Measurements from ENCODE around the gene ZNF69. TPM values are rescaled to one million over a fixed set of nuclear protein-coding genes. Genes with fewer than 3 reads are reported as not detected.
"Not testable (repeated sequence)": the region's sequence is repeated elsewhere in the genome, so short reads cannot be mapped to it uniquely, and the experiment has no call there.

ZNF69 gene
- total RNA-seq, 1 experiment from 2014 or later = not detected

DNA sequence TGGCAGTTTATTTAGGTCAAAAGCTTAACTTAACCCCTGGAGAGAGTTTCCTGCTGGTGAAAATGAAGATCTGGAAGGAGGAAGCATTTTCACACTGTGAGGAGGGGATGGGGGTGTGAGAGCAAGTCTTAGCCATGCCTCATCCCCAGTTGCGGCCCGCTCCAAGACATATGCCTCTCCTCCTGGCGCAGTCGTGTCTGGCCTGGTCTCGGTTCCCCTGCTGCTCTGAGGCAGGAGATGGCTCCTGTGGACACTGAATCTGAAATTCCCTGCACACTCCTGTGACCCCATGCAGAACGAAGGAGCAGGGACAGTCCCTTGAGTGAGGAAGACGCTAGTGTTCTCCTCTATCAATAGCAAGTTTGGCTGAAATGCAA lies 360 bp upstream of the ZNF69 start:
- no peak overlapping the region for H3K27ac ChIP-seq (ENCODE audit: low read depth, low read length)
- peaks cover 8 to 10% of the 10 kb centered on the region in 2 experiments; a peak in 2 of 4 replicates for H3K9me3 ChIP-seq (ENCODE audit: control insufficient read depth in 1 of 2, insufficient read depth in 1 of 2, low read depth in 1 of 2, low read length in 2 of 2)
- H3K4me3 ChIP-seq (replicated peaks in 1 of 2; ENCODE audit: low read depth in 1 of 2, low read length in 2 of 2) = no peak overlapping the region
- ChIA-PET RAD21 (ENCODE audit: low non-redundant PET in 1 of 2, low total read pairs in 2 of 2, uncharacterized antibody in 2 of 2, unreplicated experiment in 2 of 2) (no interaction called here), POLR2A (no interaction called here), CTCF (no interaction called here)
- no peak overlapping the region for H3K9ac ChIP-seq (ENCODE audit: low read length)
- H3K27me3 ChIP-seq (ENCODE audit: insufficient read depth, low read length) = no peaks in the 10 kb centered on the region
- H3K4me1 ChIP-seq (ENCODE audit: control insufficient read depth in 1 of 2, insufficient read depth in 2 of 2, low read length in 2 of 2) = no peaks in the 10 kb centered on the region
- no peaks in the 10 kb centered on the region for H4K20me1 ChIP-seq (ENCODE audit: insufficient read depth)
- intact Hi-C loops (cut with micrococcal nuclease) = no loop called here
- BruUV-seq (replicated peaks) = no TSS peak
- no peaks in the 10 kb centered on the region for H3K9me2 ChIP-seq (ENCODE audit: insufficient read depth)
- no peak for TF ChIP-seq JUND (IDR thresholded peaks at IDR 0.05)
- TF ChIP-seq ZFX (IDR thresholded peaks at IDR 0.05) = no peak
- no peak for TF ChIP-seq ZNF274 (IDR thresholded peaks at IDR 0.05; ENCODE audit: low read depth, low read length)
- TF ChIP-seq CEBPB (IDR thresholded peaks at IDR 0.05; ENCODE audit: low read depth) = no peak
- TF ChIP-seq, protein P1, sequence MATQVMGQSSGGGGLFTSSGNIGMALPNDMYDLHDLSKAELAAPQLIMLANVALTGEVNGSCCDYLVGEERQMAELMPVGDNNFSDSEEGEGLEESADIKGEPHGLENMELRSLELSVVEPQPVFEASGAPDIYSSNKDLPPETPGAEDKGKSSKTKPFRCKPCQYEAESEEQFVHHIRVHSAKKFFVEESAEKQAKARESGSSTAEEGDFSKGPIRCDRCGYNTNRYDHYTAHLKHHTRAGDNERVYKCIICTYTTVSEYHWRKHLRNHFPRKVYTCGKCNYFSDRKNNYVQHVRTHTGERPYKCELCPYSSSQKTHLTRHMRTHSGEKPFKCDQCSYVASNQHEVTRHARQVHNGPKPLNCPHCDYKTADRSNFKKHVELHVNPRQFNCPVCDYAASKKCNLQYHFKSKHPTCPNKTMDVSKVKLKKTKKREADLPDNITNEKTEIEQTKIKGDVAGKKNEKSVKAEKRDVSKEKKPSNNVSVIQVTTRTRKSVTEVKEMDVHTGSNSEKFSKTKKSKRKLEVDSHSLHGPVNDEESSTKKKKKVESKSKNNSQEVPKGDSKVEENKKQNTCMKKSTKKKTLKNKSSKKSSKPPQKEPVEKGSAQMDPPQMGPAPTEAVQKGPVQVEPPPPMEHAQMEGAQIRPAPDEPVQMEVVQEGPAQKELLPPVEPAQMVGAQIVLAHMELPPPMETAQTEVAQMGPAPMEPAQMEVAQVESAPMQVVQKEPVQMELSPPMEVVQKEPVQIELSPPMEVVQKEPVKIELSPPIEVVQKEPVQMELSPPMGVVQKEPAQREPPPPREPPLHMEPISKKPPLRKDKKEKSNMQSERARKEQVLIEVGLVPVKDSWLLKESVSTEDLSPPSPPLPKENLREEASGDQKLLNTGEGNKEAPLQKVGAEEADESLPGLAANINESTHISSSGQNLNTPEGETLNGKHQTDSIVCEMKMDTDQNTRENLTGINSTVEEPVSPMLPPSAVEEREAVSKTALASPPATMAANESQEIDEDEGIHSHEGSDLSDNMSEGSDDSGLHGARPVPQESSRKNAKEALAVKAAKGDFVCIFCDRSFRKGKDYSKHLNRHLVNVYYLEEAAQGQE (IDR thresholded peaks at IDR 0.05; ENCODE audit: low read depth) = no peak
- no peak for TF ChIP-seq RAD21 (IDR thresholded peaks at IDR 0.05; ENCODE audit: low read depth)
- no peak for TF ChIP-seq EZH2phosphoT487 (IDR thresholded peaks at IDR 0.05; ENCODE audit: borderline replicate concordance)
- no peak for TF ChIP-seq POLR2A (IDR thresholded peaks at IDR 0.05; ENCODE audit: borderline replicate concordance, extremely low read depth, insufficient read depth, insufficient read length)
- TF ChIP-seq EGR1 (IDR thresholded peaks at IDR 0.05; ENCODE audit: low read depth) = no peak
- TF ChIP-seq, protein P2, sequence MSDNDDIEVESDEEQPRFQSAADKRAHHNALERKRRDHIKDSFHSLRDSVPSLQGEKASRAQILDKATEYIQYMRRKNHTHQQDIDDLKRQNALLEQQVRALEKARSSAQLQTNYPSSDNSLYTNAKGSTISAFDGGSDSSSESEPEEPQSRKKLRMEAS (IDR thresholded peaks at IDR 0.05) = no peak
- TF ChIP-seq ELF1 (IDR thresholded peaks at IDR 0.05; ENCODE audit: borderline replicate concordance, low read depth) = no peak
- TF ChIP-seq, protein P3, sequence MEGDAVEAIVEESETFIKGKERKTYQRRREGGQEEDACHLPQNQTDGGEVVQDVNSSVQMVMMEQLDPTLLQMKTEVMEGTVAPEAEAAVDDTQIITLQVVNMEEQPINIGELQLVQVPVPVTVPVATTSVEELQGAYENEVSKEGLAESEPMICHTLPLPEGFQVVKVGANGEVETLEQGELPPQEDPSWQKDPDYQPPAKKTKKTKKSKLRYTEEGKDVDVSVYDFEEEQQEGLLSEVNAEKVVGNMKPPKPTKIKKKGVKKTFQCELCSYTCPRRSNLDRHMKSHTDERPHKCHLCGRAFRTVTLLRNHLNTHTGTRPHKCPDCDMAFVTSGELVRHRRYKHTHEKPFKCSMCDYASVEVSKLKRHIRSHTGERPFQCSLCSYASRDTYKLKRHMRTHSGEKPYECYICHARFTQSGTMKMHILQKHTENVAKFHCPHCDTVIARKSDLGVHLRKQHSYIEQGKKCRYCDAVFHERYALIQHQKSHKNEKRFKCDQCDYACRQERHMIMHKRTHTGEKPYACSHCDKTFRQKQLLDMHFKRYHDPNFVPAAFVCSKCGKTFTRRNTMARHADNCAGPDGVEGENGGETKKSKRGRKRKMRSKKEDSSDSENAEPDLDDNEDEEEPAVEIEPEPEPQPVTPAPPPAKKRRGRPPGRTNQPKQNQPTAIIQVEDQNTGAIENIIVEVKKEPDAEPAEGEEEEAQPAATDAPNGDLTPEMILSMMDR (IDR thresholded peaks at IDR 0.05 in 2 of 3, conservative IDR thresholded peaks at IDR 0.05 in 1 of 3; ENCODE audit: borderline replicate concordance in 1 of 3, insufficient read depth in 1 of 3, low read depth in 2 of 3, low read length in 2 of 3) = no peak
- TF ChIP-seq, protein P4, sequence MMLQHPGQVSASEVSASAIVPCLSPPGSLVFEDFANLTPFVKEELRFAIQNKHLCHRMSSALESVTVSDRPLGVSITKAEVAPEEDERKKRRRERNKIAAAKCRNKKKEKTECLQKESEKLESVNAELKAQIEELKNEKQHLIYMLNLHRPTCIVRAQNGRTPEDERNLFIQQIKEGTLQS (IDR thresholded peaks at IDR 0.05) = no peak
- no peak for TF ChIP-seq TCF7L2 (IDR thresholded peaks at IDR 0.05; ENCODE audit: borderline replicate concordance, extremely low read depth, insufficient read depth, insufficient read length)
- no peak for TF ChIP-seq POLR2AphosphoS5 (IDR thresholded peaks at IDR 0.05; ENCODE audit: low read depth, low read length)
- no peak overlapping the region for H3K4me2 ChIP-seq (ENCODE audit: low read length)
- no peak overlapping the region for H2AFZ ChIP-seq (ENCODE audit: low read depth, low read length, poor library complexity, severe bottlenecking)
- no peaks in the 10 kb centered on the region for H3K36me3 ChIP-seq (ENCODE audit: control insufficient read depth in 1 of 2, insufficient read depth in 2 of 2, low read length in 2 of 2)
- DNase-seq (ENCODE audit: low read depth, low spot score) (no peak), ATAC-seq (no peak)
- no peaks in the 10 kb centered on the region for H3K79me2 ChIP-seq (ENCODE audit: insufficient read depth, low read length)

DNA sequence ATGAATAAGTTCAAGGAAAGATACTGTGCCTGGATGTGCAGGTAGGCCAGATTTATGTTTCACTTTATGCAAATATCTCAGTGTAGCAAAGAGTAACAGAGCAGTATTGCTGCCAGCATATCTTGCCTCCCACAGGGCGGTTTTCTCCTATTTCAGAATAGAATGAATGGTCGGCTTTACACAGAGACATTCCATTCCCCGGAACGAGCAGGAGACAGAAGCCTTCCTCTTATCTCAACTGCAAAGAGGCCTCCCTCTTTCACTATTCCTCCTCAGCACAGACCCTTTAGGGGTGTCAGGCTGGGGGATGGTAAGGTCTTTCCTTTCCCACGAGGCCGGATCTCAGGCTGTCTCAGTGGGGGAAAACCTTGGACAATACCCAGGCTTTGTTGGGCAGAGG lies 2.3 kb downstream of the ZNF69 start:
- H3K4me2 ChIP-seq (ENCODE audit: low read length); H3K4me1 ChIP-seq (ENCODE audit: control insufficient read depth in 1 of 2, insufficient read depth in 2 of 2, low read length in 2 of 2); H3K9me2 ChIP-seq (ENCODE audit: insufficient read depth); H4K20me1 ChIP-seq (ENCODE audit: insufficient read depth); H3K27me3 ChIP-seq (ENCODE audit: insufficient read depth, low read length); H3K27ac ChIP-seq (ENCODE audit: low read depth, low read length); H3K9ac ChIP-seq (ENCODE audit: low read length); CTCF ChIA-PET; POLR2A ChIA-PET; H3K79me2 ChIP-seq (ENCODE audit: insufficient read depth, low read length); H2AFZ ChIP-seq (ENCODE audit: low read depth, low read length, poor library complexity, severe bottlenecking); intact Hi-C loops (cut with micrococcal nuclease); BruUV-seq (replicated peaks); H3K36me3 ChIP-seq (ENCODE audit: control insufficient read depth in 1 of 2, insufficient read depth in 2 of 2, low read length in 2 of 2); H3K4me3 ChIP-seq (replicated peaks in 1 of 2; ENCODE audit: low read depth in 1 of 2, low read length in 2 of 2); DNase-seq (ENCODE audit: low read depth, low spot score); RAD21 ChIA-PET (ENCODE audit: low non-redundant PET in 1 of 2, low total read pairs in 2 of 2, uncharacterized antibody in 2 of 2, unreplicated experiment in 2 of 2); ATAC-seq: not testable (repeated sequence)
- H3K9me3 ChIP-seq (ENCODE audit: control insufficient read depth in 1 of 2, insufficient read depth in 1 of 2, low read depth in 1 of 2, low read length in 2 of 2) = peaks cover 8 to 14% of the 10 kb centered on the region in 2 experiments; a peak in 2 of 4 replicates
